Fibroblast of pulmonary artery (primary cell): ENCODE results near the gene SUN2.

ENCODE experiments used
- DNase-seq: peaks from one replicate; pipeline ENCODE4 v3.0.0-alpha.2; 2010; ENCODE audit warnings: low read depth
- H3K4me3 ChIP-seq: replicated peaks from 2 replicates; pipeline ENCODE4 v1.5.1; 2011; ENCODE audit warnings: low read depth, mild to moderate bottlenecking, control low read depth, low read length, moderate library complexity
- TF ChIP-seq, protein P1 (sequence below): IDR thresholded peaks from 2 replicates; pipeline ENCODE4 v1.5.1; 2011; ENCODE audit warnings: mild to moderate bottlenecking, control low read depth, low read length, inconsistent platforms; ENCODE audit errors: missing control alignments

The SUN2 gene

DNA sequence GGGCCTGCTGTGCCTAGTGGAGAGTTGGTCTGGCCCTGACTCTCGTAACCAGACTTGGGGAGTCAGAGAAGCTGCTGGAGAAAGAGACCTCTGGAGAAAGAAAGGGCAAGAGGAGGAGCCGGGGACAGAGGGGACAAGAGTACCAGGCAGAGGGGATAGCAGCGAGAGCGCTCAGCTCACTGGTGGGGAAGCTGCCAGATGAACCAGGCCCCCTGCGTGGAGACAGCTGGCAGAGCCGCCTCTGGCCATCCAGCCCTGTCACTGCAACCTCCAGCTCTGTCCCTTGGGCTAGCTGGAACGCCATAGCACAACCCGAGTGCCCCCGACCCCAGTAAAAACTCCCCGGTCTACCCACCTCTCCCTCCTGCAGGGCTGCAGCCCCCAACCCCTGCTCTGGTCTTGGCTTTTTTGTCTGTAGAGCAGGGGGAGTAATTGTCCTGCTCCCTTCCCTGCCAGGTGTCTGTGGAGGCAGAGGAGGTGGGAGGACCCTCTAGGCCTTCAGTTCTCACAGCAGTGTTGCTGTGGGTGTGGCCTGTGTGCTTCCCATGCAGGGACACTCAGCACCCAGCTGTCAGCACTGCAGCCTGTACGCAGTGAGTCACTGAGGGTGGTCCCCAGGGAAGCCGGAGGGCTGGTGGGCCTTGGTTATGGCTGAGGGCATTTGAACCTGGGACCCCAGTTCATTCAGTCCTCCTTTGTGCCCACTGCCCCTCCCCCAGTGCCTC is 4.8 kb upstream of the SUN2 start:
- TF ChIP-seq, protein P1, sequence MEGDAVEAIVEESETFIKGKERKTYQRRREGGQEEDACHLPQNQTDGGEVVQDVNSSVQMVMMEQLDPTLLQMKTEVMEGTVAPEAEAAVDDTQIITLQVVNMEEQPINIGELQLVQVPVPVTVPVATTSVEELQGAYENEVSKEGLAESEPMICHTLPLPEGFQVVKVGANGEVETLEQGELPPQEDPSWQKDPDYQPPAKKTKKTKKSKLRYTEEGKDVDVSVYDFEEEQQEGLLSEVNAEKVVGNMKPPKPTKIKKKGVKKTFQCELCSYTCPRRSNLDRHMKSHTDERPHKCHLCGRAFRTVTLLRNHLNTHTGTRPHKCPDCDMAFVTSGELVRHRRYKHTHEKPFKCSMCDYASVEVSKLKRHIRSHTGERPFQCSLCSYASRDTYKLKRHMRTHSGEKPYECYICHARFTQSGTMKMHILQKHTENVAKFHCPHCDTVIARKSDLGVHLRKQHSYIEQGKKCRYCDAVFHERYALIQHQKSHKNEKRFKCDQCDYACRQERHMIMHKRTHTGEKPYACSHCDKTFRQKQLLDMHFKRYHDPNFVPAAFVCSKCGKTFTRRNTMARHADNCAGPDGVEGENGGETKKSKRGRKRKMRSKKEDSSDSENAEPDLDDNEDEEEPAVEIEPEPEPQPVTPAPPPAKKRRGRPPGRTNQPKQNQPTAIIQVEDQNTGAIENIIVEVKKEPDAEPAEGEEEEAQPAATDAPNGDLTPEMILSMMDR, result no peak
- DNase-seq, result peak; percentile 46
- H3K4me3 ChIP-seq, result no peak overlapping the region

DNA sequence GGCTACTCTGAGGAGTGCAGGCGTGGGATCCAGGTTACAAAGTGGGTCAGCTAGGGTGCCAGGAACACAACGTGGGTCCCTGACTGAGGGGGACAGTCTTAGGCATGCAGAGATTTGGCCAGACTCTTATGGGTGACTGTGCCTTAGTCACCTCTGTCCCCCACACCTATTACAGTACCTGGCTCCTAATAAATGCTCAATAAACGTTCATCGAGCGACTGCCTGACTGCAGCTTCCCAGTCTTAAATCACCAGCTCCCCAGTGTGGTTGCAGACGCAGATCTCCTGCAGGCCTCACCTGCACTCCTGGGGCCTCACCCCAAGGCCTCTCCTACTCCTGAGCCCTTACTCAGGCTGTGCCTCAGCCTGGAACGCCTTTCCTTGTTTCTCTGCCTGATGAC is 3.2 kb upstream of the SUN2 start:
- no peak overlapping the region for H3K4me3 ChIP-seq
- no peak for DNase-seq
- TF ChIP-seq, protein P1, result no peak

DNA sequence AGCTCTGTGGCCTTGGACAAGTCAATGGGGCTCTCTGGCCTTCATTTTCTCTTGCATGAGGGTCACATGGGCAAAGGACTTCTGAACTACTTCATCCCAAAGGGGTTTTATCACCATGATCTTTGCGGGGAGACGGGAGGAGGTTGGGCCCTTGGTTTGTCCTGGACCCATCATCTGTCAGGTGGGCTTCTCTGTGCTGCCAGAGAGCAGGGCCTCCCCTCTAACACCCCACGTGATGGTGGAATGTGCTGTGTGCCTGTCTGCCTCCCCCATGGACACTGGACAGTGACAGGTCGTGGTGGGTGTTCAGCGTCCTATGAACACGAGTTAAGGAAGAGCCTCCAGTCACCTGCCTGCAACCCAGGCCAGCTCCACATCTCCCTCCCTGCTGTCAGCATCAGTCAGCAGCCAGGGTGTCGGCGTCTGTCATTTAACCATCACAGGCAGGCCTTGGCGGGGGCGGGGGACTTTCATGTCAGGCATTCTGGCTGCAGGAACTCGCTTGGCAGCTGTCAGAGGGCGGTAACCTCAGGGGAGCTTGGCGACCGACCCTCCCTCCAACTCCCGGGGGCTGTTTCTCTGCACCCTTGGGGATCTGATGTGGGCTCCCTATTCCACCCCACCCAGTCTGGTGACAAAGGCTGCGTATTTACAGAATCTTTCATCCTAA is 2.6 kb upstream of the SUN2 start:
- DNase-seq, result no peak
- TF ChIP-seq, protein P1, result no peak
- H3K4me3 ChIP-seq, result no peak overlapping the region

DNA sequence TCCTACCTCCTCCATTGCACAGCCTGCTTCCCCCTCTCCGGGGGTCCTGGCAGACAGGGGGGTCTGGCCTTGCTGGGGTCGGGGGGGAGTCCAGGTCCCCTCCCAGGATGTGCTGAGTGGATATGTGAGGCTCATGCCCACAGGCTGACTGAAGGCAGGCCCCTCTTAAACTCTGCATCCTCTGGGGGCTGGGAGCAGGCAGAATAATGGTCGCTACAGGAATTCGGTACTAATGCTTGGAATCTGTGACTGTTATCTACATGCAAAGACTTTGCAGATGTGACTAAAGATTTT is 1.6 kb upstream of the SUN2 start:
- DNase-seq, result no peak
- TF ChIP-seq, protein P1, result no peak
- H3K4me3 ChIP-seq, result no peak overlapping the region

DNA sequence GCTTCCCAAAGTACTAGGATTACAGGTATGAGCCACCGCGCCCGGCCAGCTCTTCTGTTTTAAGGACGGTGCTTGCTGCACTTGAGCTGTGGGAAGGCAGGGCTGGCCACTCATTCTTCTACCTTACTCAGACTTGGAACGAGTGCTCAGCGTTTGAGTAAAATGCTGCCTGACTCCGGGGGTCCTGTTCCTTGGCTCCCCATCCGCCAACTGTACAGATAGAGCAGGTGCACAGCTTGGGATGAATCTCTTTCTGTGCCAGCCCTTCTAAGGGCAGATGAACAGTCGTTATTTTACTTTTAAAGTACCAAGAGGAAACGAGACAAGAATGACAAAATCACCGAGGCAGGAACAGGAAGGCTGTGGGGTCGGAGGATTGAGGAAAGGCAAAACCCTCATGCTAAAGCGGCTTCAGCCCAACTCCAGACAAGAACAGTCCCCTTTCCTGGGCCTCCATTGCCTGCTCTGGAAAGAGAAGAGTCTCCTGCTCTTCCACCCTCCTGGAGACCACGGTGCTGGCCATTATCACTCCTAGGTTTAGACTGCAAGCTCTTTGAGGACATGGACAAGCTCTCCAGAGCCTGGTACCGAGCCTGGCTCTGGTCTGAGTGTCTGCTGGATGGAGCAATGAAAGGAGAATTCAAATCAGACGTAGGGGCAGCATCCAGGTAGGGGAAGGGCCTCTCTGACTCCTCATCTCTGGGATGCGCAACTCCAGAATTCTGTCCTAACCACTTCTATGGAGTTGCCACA is 1.1 kb upstream of the SUN2 start:
- TF ChIP-seq, protein P1, result no peak
- no peak overlapping the region for H3K4me3 ChIP-seq
- DNase-seq, result no peak

DNA sequence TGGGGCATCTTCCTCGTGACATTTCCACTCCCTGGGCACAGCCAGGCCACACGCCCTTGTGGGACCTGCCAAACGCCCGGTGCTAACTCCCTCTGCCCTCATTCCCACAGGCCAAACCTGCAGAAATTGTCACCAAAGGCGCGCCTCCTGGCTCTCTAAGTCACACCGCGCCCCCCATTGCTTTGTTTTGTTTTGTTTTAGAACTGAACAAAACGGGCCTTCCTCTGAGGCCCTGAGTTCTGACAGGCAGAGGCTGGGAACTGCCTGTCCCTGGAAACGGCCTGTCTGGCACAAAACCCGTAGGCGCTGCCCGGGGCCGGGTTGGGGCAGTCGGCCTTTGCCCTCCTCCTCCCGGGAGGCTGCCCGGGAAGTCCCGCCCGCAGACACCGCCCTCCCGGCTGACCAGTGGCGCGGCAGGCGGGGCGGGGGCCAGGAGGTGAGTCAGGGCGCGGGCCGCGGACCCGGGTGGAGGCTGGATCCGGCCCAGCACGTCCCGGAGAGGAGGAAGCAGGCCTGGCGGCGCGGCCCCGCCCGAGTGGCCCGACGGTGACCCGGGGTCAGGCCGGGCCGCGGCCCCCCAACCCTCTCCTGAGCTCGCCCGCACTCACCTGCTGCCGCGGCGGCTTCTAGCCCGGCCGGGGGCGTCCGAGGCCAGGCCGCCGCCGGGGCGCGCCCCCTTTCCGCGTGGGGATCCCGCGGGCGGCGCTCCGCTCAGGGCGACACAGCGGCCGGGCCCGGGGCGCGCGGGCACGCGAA is 465 bp downstream of the SUN2 start:
- TF ChIP-seq, protein P1, result no peak
- H3K4me3 ChIP-seq, result peak overlapping the region; percentile 58
- DNase-seq, result peak; percentile 68
